ENCODE measurements around the gene HHAT.

HHAT gene

GRCh38 chr1:210475806-210476205 lies 147.1 kb downstream of the HHAT start:
- H3K4me3 ChIP-seq (ENCODE audit: low read length): no peak overlapping the region
- TF ChIP-seq CTCF (conservative IDR thresholded peaks at IDR 0.05; ENCODE audit: low read depth, low read length): no peak
- DNase-seq (ENCODE audit: low read depth): peak; percentile 79

GRCh38 chr1:210476730-210477129 lies 148.0 kb downstream of the HHAT start:
- no peak for TF ChIP-seq CTCF (conservative IDR thresholded peaks at IDR 0.05; ENCODE audit: low read depth, low read length)
- DNase-seq (ENCODE audit: low read depth): no peak
- H3K4me3 ChIP-seq (ENCODE audit: low read length): no peak overlapping the region

- H3K4me3 ChIP-seq (ENCODE audit: low read length): no peak overlapping the region
- no peak for TF ChIP-seq CTCF (conservative IDR thresholded peaks at IDR 0.05; ENCODE audit: low read depth, low read length)
- DNase-seq (ENCODE audit: low read depth): peak; percentile 6
Measured at GRCh38 chr1:210477328-210477924, 148.7 kb downstream of the HHAT start.

GRCh38 chr1:210478820-210479219 lies 150.1 kb downstream of the HHAT start:
- no peak for DNase-seq (ENCODE audit: low read depth)
- TF ChIP-seq CTCF (conservative IDR thresholded peaks at IDR 0.05; ENCODE audit: low read depth, low read length): no peak
- H3K4me3 ChIP-seq (ENCODE audit: low read length): no peak overlapping the region

- no peak overlapping the region for H3K4me3 ChIP-seq (ENCODE audit: low read length)
- TF ChIP-seq CTCF (conservative IDR thresholded peaks at IDR 0.05; ENCODE audit: low read depth, low read length): no peak
- no peak for DNase-seq (ENCODE audit: low read depth)
Measured at GRCh38 chr1:210482491-210482890, 153.8 kb downstream of the HHAT start.

GRCh38 chr1:210482945-210483617 lies 154.4 kb downstream of the HHAT start:
- no peak overlapping the region for H3K4me3 ChIP-seq (ENCODE audit: low read length)
- no peak for TF ChIP-seq CTCF (conservative IDR thresholded peaks at IDR 0.05; ENCODE audit: low read depth, low read length)
- no peak for DNase-seq (ENCODE audit: low read depth)

- no peak for TF ChIP-seq CTCF (conservative IDR thresholded peaks at IDR 0.05; ENCODE audit: low read depth, low read length)
- DNase-seq (ENCODE audit: low read depth): no peak
Measured at GRCh38 chr1:210483821-210484220, 155.1 kb downstream of the HHAT start.

More at GRCh38 chr1:210483821-210484220, 155.1 kb downstream of the HHAT start:
- H3K4me3 ChIP-seq (ENCODE audit: low read length): no peak overlapping the region

Measured in retinal pigment epithelial cell (primary cell).